DOHH2 (cell line): ENCODE measurements around the gene CPN2.

ENCODE experiments used
- CTCF ChIP-seq: fragments of 200-600 bp; sonication (generic); IDR thresholded peaks from one replicate; pipeline ENCODE4 v1.5.1; 2014; ENCODE audit warnings: antibody characterized with exemption, mild to moderate bottlenecking, low read depth, low read length; ENCODE audit not compliant: poor library complexity, severe bottlenecking
- EZH2phosphoT487 ChIP-seq: fragments of 200-600 bp; sonication (generic); IDR thresholded peaks from 2 replicates; pipeline ENCODE4 v1.6.1; 2017; ENCODE audit warnings: borderline replicate concordance, mild to moderate bottlenecking, antibody characterized with exemption, low read length, moderate library complexity, mixed read lengths

DNA sequence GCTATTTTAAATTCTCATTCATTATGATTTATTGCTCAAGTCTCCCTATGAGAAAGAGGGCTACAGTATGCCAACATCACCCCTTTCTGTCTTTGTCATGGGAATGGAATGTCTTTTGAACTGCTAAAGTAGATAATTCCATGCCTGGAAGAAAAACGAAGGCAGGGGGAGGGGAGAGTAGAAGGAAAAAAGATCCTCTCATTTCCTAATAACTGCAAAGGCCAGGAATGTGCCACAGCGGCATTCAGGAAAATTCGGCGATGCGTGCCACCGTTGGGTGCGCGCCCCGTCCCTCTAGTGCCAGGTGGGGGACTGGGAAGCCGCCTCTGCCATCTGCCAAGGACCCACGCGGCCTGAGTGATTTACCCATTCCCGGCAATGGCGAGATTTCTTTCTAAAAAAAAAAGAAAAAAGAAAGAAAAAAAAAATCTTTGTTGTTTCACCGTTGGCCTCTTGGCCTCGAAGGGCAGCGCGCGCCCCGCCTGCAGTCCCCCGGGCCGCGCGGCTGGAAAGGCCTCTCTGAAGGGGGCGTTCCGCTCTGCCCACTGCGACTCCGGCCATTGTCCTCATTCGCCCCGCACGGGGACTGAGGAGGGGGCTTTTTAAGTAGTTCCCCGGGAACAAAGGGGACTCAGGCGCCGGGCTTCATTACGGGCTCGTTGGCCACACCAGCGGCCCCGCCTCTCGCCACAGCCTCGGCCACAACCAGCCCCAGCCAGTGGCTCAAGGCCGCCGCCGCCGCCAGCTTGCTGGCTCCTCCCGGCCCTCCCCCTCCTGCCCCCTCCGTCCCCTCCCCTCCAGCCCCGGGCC is 54.5 kb downstream of the CPN2 start:
- TF ChIP-seq CTCF = no peak
- no peak for TF ChIP-seq EZH2phosphoT487
